ENCODE results near the gene C11orf24. TPM values are rescaled to one million over a fixed set of nuclear protein-coding genes. Genes with fewer than 3 reads are reported as not detected.

C11orf24 gene
- total and polyA plus RNA-seq, 12 donors, result 14.9 to 62.2 (median 30.8) TPM

Other genes with a start within 250 kb of the C11orf24 start
- gene NDUFS8, start 241.3 kb downstream of the C11orf24 start, total RNA-seq, result 100 to 1,000 TPM; 330 to 492 (median 421) TPM
- 100 to 1,000 TPM; 496 to 774 TPM for gene NDUFS8, start 241.3 kb downstream of the C11orf24 start, polyA plus RNA-seq
- 10 to 100 TPM in 9 of 10 donors, 1 to 10 TPM in 1; 7.9 to 44.8 (median 14.6) TPM for gene TCIRG1, start 232.9 kb downstream of the C11orf24 start, total RNA-seq
- 10 to 100 TPM; 41.9 to 91.4 TPM for gene TCIRG1, start 232.9 kb downstream of the C11orf24 start, polyA plus RNA-seq
- gene CHKA, start 150.6 kb downstream of the C11orf24 start, total RNA-seq, result 10 to 100 TPM in 3 of 10 donors, 1 to 10 TPM in 7; 7.0 to 11.8 (median 9.2) TPM
- gene CHKA, start 150.6 kb downstream of the C11orf24 start, polyA plus RNA-seq, result 10 to 100 TPM; 14.7 to 66.1 TPM
- 10 to 100 TPM; 26.2 to 37.1 (median 30.5) TPM for gene KMT5B, start 58.7 kb downstream of the C11orf24 start, total RNA-seq
- gene KMT5B, start 58.7 kb downstream of the C11orf24 start, polyA plus RNA-seq, result 10 to 100 TPM; 10.5 to 25.0 TPM
- gene LRP5, start 40.6 kb upstream of the C11orf24 start, total RNA-seq, result 10 to 100 TPM; 33.9 to 73.3 (median 46.3) TPM
- gene LRP5, start 40.6 kb upstream of the C11orf24 start, polyA plus RNA-seq, result 10 to 100 TPM; 23.2 to 71.6 TPM
- 10 to 100 TPM; 75.8 to 98.1 (median 83.6) TPM for gene PPP6R3, start 188.8 kb upstream of the C11orf24 start, total RNA-seq
- gene PPP6R3, start 188.8 kb upstream of the C11orf24 start, polyA plus RNA-seq, result 10 to 100 TPM; 18.4 to 35.3 TPM